SH-SY5Y (cell line): ENCODE measurements around the gene TCF4.

Source experiments
- GATA2 ChIP-seq: IDR thresholded peaks from 2 replicates; pipeline ENCODE4 v1.6.1; 2011; ENCODE audit warnings: mild to moderate bottlenecking, low read depth, low read length
- GATA3 ChIP-seq: IDR thresholded peaks from 2 replicates; pipeline ENCODE4 v1.6.1; 2011; ENCODE audit warnings: low read depth, mild to moderate bottlenecking, low read length, moderate library complexity

Gene TCF4

DNA sequence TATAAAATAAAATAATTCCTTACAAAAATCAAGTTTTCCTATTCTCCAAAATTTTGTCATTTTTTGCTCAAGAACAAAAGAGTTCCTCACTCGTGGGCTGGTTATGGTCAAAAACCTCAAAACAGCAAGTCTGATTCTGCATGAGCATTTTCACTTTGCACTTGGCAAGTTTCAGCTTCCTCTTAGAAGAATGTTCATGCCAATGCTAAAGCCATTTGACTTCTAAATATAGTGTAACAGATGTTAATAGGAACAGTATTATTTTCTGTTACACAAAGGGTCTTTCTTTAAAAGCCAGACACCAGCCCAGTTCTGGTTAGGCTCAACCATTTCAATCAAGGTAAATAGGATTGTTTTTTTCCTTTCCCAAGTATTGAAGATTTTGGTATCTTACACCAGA is 367.5 kb downstream of the TCF4 start:
- TF ChIP-seq GATA3 (no peak), GATA2 (no peak)

DNA sequence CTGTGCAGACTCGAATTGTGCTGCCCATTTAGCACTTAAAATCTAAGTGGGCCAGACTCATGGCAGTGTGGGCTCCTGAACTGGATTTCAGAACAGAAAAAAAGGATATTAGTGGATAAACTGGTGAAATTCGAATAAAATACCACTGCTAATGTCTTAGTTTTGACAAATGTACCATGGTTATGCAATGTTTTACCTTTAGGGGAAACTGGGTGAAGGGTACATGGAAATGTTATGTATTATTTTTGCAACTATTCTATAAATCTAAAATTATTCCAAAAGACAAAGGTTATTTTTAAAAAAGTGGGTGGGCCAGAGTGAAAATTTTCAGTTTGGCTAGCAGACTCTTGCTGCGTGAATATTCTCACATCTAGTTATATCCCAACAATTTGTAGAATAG is 368.2 kb downstream of the TCF4 start:
- TF ChIP-seq GATA3 (no peak), GATA2 (no peak)

DNA sequence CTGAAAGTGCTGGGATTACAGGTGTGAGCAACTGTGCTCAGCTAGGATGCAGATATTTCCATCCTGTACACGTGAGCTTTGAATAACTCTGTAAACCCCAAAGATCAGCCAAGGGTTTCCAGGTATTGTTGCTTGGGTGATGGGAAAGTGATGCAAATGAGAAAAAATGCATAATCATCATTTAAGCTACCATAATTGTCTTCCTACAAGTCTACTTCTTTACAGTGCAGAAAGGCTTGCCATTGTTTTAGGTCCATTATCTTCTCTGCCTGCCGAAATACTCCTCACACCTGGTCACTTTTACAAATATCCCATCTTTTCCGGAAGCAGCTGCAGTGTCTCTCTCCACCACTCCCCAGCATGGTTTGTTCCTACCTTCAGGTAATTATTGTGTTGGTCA is 368.9 kb downstream of the TCF4 start:
- TF ChIP-seq GATA3 (no peak), GATA2 (no peak)

DNA sequence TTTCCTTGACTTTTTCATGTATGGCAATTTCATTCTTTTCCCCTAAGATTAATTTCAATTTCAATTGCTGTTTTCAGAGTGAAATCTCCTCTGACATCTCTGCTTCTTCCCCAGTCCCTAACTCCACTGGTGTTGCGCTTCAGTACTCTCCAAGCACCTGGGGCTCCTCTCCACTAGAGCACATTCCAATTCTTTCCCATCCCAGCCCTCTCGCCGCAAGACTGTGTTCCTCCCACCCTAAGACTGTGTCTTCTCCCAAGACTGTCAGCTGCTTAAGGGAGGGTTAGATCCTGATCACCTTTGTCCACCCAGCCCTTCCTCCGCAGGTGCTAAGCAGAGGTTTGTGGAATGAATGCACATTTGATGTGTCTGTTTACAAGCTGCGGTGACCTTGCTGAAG is 373.0 kb downstream of the TCF4 start:
- no peak for TF ChIP-seq GATA2

GRCh38 chr18:55214534-55214933 is 373.5 kb downstream of the TCF4 start:
- no peak for TF ChIP-seq GATA2
- TF ChIP-seq GATA3 = no peak

DNA sequence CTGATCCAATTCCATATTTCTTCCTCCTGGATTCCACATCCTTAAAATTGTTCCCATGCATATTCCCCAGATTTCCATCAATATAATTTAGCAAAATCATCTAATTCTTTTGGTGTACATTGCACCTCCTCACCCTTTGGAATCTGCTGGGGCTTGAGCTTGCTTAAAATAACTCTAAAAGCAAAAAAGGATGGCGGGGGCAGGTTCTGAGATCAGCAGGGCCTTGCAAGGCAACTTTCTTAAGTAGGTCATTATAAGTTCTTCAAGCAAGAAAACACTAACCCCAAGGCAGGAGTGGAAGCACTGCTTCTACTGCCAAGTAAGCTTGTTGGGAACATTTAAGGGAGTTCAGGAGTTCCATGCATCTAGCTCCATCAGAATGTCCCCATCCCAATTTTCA is 374.4 kb downstream of the TCF4 start:
- TF ChIP-seq GATA2 = no peak
- no peak for TF ChIP-seq GATA3

- TF ChIP-seq GATA3 (no peak), GATA2 (no peak)
Observed at GRCh38 chr18:55206927-55207326, 381.1 kb downstream of the TCF4 start.

GRCh38 chr18:55202232-55202917 is 385.6 kb downstream of the TCF4 start:
- TF ChIP-seq GATA2 (no peak), GATA3 (no peak)

DNA sequence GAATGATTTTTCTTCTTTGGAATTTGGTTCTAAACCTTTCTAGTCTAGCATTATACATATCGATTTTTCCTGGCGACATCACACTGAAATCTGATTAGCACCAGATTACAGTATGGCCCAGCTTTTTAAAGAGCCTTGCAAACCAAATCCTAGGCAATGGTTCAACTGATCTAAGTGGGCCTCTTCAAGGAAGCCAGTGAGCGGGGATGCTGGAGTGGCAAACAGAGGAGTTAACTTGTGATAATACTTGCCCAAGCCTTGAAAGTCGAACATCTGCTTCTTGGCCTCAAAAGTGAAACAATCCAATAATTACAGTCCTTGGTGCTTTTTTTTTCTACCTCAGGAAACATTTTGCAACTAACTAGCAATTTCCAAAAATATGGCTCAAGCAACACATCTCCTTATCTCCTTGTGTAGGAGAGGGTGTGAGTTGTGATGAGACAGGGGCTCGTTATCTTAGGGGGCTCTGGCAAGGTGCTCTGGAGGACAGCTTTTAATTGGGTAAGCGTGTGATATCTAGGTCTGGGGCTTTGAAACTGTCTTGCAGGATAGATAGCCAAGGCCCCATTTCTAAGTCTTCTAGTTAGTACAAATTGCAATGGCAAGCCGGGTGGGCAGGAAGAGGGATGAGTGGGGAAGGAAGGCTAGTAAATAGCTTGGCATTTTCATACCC is 388.6 kb downstream of the TCF4 start:
- TF ChIP-seq GATA2 = no peak
- no peak for TF ChIP-seq GATA3

- no peak for TF ChIP-seq GATA2
- TF ChIP-seq GATA3 = no peak
Observed at GRCh38 chr18:55195863-55196262, 392.1 kb downstream of the TCF4 start.

GRCh38 chr18:55189972-55190371 is 398.0 kb downstream of the TCF4 start:
- no peak for TF ChIP-seq GATA3
- no peak for TF ChIP-seq GATA2

DNA sequence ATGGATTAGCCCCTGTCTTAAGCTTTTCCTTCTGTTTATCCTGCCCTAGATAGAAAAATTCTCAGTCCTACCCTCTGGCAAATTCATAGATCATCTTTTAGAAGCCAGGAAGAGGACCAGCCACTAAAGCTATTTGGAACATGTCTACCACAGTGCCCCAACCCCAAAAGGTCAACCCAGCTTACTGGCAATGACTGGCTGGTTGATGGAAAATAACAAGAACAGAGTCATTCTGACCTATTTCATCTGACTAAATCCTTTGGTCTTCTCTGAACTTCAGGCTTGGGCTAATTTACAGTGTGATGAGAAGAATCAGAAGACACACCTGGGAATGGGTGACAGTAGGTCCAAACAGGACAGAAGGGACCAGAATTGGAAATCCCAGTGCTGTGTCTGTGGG is 401.4 kb downstream of the TCF4 start:
- TF ChIP-seq GATA3 = no peak
- TF ChIP-seq GATA2 = no peak

DNA sequence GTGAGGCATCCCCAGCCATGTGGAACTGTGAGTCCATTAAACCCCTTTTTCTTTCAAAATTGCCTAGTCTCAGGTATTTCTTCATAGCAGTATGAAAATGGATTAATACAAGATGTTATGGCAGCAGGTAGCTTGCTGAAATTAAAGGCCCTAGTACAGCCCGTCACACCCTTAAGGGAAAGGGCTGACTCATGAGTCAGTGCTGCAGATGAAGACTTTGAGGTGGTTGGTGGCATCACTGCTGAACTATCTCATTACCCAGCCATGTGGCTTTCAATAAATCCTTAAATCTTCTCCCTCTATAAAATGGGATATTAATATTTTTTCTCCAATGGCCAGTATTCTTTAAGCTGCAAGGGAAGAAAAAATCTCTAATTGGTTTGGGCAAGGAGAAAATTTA is 402.6 kb downstream of the TCF4 start:
- no peak for TF ChIP-seq GATA2
- no peak for TF ChIP-seq GATA3

GRCh38 chr18:55179835-55180234 is 408.2 kb downstream of the TCF4 start:
- TF ChIP-seq GATA2 = no peak
- TF ChIP-seq GATA3 = no peak

DNA sequence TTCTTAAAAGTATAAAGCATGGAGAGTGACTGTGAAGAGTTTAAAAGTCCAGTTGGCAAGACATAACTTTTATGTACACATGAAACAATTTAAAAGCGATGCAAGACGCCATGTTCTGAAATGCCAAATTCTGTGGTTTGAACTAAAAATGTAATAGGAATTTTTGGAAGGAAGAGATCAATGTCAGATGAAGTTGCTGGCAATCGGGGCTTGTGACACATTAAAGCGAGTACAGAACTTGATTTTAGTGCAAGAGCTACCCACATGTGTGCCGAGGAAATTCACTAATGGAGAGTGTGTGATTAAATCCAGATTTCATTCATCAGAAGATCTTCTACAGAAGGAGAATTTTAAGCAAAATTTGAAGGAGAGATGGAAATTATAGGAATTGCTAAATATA is 408.6 kb downstream of the TCF4 start:
- TF ChIP-seq GATA2 (no peak), GATA3 (no peak)
